IMR-90 (cell line): ENCODE measurements around the gene NR4A1. TPM values are rescaled to one million over a fixed set of nuclear protein-coding genes. Genes with fewer than 3 reads are reported as not detected.
"Not testable (repeated sequence)": the region's sequence is repeated elsewhere in the genome, so short reads cannot be mapped to it uniquely, and the experiment has no call there.

ENCODE experiments used
- ATAC-seq: fragments of 200-7000 bp; cut with Tn5 transposase; 2 replicates; pipeline ENCODE4 v1.9.1; 2020; ENCODE audit warnings: low read depth, mild to moderate bottlenecking, moderate library complexity
- BruUV-seq: library from RNA; stranded (reverse); fragments of 400-500 nt; replicated peaks from 2 replicates; lab custom pipeline; 2021; lab: Mats Ljungman, UMichigan
- CTCF ChIA-PET: fragments of 300-600 bp; formaldehyde crosslinking; extraction: SDS; loops from one replicate; lab custom pipeline; 2021; ENCODE audit warnings: antibody characterized with exemption; lab: Yijun Ruan, JAX
- POLR2A ChIA-PET: fragments of 300-600 bp; sonication (Branson Sonifier 250); formaldehyde crosslinking; loops from one replicate; lab custom pipeline; 2022; ENCODE audit warnings: antibody characterized with exemption; ENCODE audit not compliant: unreplicated experiment; lab: Charles Lee
- DNase-seq: peaks from one replicate; pipeline ENCODE4 v3.0.0; 2013
- H2AFZ ChIP-seq: replicated peaks from 2 replicates; pipeline ENCODE3; 2013; ENCODE audit warnings: low read length, mild to moderate bottlenecking; ENCODE audit not compliant: poor library complexity
- H2AK5ac ChIP-seq: 2 replicates; pipeline ENCODE4 v1.6.1; 2013; ENCODE audit warnings: low read depth, low read length, inconsistent platforms
- H2AK9ac ChIP-seq: replicated peaks from 2 replicates; pipeline ENCODE3; 2013; ENCODE audit warnings: mild to moderate bottlenecking, low read depth, low read length, moderate library complexity; ENCODE audit not compliant: poor library complexity
- H2BK120ac ChIP-seq: 2 replicates; pipeline ENCODE4 v1.6.1; 2013; ENCODE audit warnings: low read depth, low read length, inconsistent platforms
- H2BK15ac ChIP-seq: 3 replicates; pipeline ENCODE4 v1.6.1; 2013; ENCODE audit warnings: low read depth, low read length, inconsistent platforms
- H2BK20ac ChIP-seq: 2 replicates; pipeline ENCODE4 v1.6.1; 2013; ENCODE audit warnings: low read depth, mild to moderate bottlenecking, inconsistent platforms, low read length, moderate library complexity
- H2BK5ac ChIP-seq: 2 replicates; pipeline ENCODE4 v1.6.1; 2013; ENCODE audit warnings: mild to moderate bottlenecking, low read depth, low read length, inconsistent platforms; ENCODE audit not compliant: poor library complexity, severe bottlenecking
- H3K14ac ChIP-seq: replicated peaks from 2 replicates; pipeline ENCODE4 v1.6.1; 2013; ENCODE audit warnings: low read depth, low read length, inconsistent platforms
- H3K18ac ChIP-seq: 2 replicates; pipeline ENCODE4 v1.6.1; 2013; ENCODE audit warnings: low read depth, low read length, control low read depth
- H3K23ac ChIP-seq: 2 replicates; pipeline ENCODE4 v1.6.1; 2013; ENCODE audit warnings: low read depth, low read length, inconsistent platforms
- H3K27ac ChIP-seq: 2 replicates; pipeline ENCODE4 v1.5.1; 2013; ENCODE audit warnings: mild to moderate bottlenecking, control low read depth, low read length; ENCODE audit not compliant: insufficient read depth
- H3K27me3 ChIP-seq: 2 replicates; pipeline ENCODE4 v1.6.1; 2013; ENCODE audit warnings: low read length; ENCODE audit not compliant: control insufficient read depth, insufficient read depth
- H3K36me3 ChIP-seq: 2 replicates; pipeline ENCODE4 v1.6.1; 2013; ENCODE audit warnings: low read length, mixed read lengths; ENCODE audit not compliant: control insufficient read depth, insufficient read depth
- H3K4ac ChIP-seq: 2 replicates; pipeline ENCODE4 v1.6.1; 2013; ENCODE audit warnings: low read depth, low read length, inconsistent platforms
- H3K4me1 ChIP-seq: 2 replicates; pipeline ENCODE4 v1.6.1; 2013; ENCODE audit warnings: low read length, mixed read lengths; ENCODE audit not compliant: control insufficient read depth, insufficient read depth
- H3K4me2 ChIP-seq: 2 replicates; pipeline ENCODE4 v1.6.1; 2013; ENCODE audit warnings: low read depth, mild to moderate bottlenecking, control low read depth, low read length, moderate library complexity
- H3K4me3 ChIP-seq: 2 replicates; pipeline ENCODE4 v1.5.1; 2013; ENCODE audit warnings: low read depth, mild to moderate bottlenecking, control low read depth, low read length, moderate library complexity; ENCODE audit not compliant: insufficient read depth
- H3K56ac ChIP-seq: 2 replicates; pipeline ENCODE4 v1.6.1; 2013; ENCODE audit warnings: low read length, inconsistent platforms; ENCODE audit not compliant: insufficient read depth; ENCODE audit errors: extremely low read depth
- H3K79me1 ChIP-seq, 2 experiments: 2 replicates each; pipeline ENCODE4 v1.6.1; 2013; ENCODE audit warnings: low read length in 2 of 2, inconsistent platforms in 1 of 2, low read depth in 1 of 2
- H3K9ac ChIP-seq: 2 replicates; pipeline ENCODE4 v1.6.1; 2013; ENCODE audit warnings: low read depth, low read length, control low read depth
- H3K9me1 ChIP-seq: 2 replicates; pipeline ENCODE4 v1.6.1; 2013; ENCODE audit warnings: low read length, inconsistent platforms; ENCODE audit not compliant: insufficient read depth
- H3K9me3 ChIP-seq: 2 replicates; pipeline ENCODE4 v1.6.1; 2013; ENCODE audit warnings: low read length; ENCODE audit not compliant: control insufficient read depth, insufficient read depth
- H4K20me1 ChIP-seq: 2 replicates; pipeline ENCODE4 v1.6.1; 2013; ENCODE audit warnings: low read length, inconsistent platforms; ENCODE audit not compliant: insufficient read depth
- H4K5ac ChIP-seq: 2 replicates; pipeline ENCODE4 v1.6.1; 2013; ENCODE audit warnings: mild to moderate bottlenecking, low read depth, low read length, control low read depth
- H4K8ac ChIP-seq, 2 experiments: 2 replicates each; pipeline ENCODE4 v1.6.1; 2013; ENCODE audit warnings: low read depth in 2 of 2, low read length in 2 of 2, control low read depth in 1 of 2, inconsistent platforms in 1 of 2
- H4K91ac ChIP-seq: 2 replicates; pipeline ENCODE4 v1.6.1; 2013; ENCODE audit warnings: low read depth, low read length, inconsistent platforms; ENCODE audit not compliant: insufficient read depth
- BHLHE40 ChIP-seq: fragments of 150-350 bp; IDR thresholded peaks from 2 replicates; pipeline ENCODE4 v1.6.1; 2016; ENCODE audit warnings: mild to moderate bottlenecking, low read depth, low read length
- CEBPB ChIP-seq: IDR thresholded peaks from 2 replicates; pipeline ENCODE4 v1.6.1; 2012; ENCODE audit warnings: low read depth, low read length, improper control_type of control experiment
- CHD1 ChIP-seq: IDR thresholded peaks from 2 replicates; pipeline ENCODE4 v1.6.1; 2012; ENCODE audit warnings: low read depth, low read length, improper control_type of control experiment
- FOS ChIP-seq: fragments of 150-350 bp; IDR thresholded peaks from 2 replicates; pipeline ENCODE4 v1.6.1; 2016; ENCODE audit warnings: low read depth, low read length
- POLR2A ChIP-seq: IDR thresholded peaks from 2 replicates; pipeline ENCODE4 v1.6.1; 2012; ENCODE audit warnings: mild to moderate bottlenecking, low read depth, low read length
- WGBS, 2 experiments: methylation state at CpG; one replicate each; pipeline versions ENCODE4 v1.1.5 to v1.1.7; 2013; ENCODE audit warnings: missing lambda C conversion rate in 2 of 2; ENCODE audit not compliant: insufficient read length in 1 of 2; ENCODE audit errors: extremely low coverage in 2 of 2; 5-methylcytosine and 5-hydroxymethylcytosine counted together
- dilution Hi-C: fragments of 300-500 bp; cut with HindIII; formaldehyde crosslinking; loops from one replicate; pipeline ENCODE4 v1.14.3; 2018; ENCODE audit warnings: low sequenced_read_pairs; ENCODE audit not compliant: unreplicated experiment
- in situ Hi-C: fragments of 300-500 bp; cut with MboI; formaldehyde crosslinking; loops from 3 replicates; pipeline ENCODE4 v1.14.3; 2019; ENCODE audit warnings: low sequenced_read_pairs, inconsistent platforms, mixed read lengths
- intact Hi-C: fragments of 100-400 bp; cut with micrococcal nuclease; formaldehyde crosslinking; loops from 2 replicates; pipeline ENCODE4 v1.10.0; 2022
- polyA plus RNA-seq, 3 experiments: library from polyadenylated mRNA; depleted of rRNA; stranded (reverse); fragments of >200 nt; gene quantifications; 2 replicates each; pipeline ENCODE4 v1.2.3, GENCODE V29; 2012; ENCODE audit warnings: low replicate concordance in 1 of 3
- total RNA-seq: library from RNA; depleted of rRNA; stranded (reverse); fragments of >200 nt; gene quantifications from 2 replicates; pipeline ENCODE4 v1.2.3, GENCODE V29; 2012

NR4A1 gene
- total and polyA plus RNA-seq, 2 of the 4 experiments (the other 2 are of a cell fraction) = 6.6 to 34.1 TPM

DNA sequence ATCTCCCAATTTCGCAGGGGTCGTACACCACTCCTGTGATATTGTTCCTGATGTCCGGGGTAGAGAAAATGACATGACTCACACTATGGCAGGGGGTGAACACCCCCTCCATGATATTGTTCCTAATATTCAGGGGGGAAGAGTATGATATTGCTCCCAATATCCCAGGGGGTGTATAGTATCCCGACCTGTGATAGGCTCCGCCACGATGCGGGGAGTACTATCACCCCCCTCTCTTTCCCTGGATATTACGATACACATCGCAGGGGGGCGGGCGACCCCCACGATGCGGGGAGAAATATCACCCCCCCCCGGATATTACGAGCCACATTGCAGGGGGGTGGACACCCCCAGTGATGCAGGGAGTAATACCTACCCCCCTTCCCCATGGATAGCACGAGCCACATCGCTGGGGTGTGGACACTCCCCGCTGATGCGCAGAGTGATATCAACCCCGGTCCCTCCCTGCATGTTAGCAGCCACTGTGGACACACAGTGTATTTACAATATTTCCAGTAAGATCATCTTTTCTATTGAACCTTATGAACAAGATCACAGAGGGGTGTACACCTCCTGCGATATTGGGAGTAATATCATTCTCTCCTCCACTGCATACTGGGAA is 45.9 kb downstream of the NR4A1 start:
- H3K27ac ChIP-seq = no peak overlapping the region
- H2AK5ac ChIP-seq = no peak overlapping the region
- no peak overlapping the region for H2BK5ac ChIP-seq
- no peak overlapping the region for H3K56ac ChIP-seq
- dilution Hi-C loops = no loop called here
- no peak for ATAC-seq
- intact Hi-C loops = no loop called here
- no peak overlapping the region for H3K23ac ChIP-seq
- no peak overlapping the region for H3K4me3 ChIP-seq
- H3K36me3 ChIP-seq = no peaks in the 10 kb centered on the region
- POLR2A ChIA-PET = no interaction called here
- no peak overlapping the region for H2BK120ac ChIP-seq
- no CpG with 5 or more reads among the region's 21 CpGs for WGBS, 2 experiments
- no peaks in the 10 kb centered on the region for H3K79me1 ChIP-seq
- H4K5ac ChIP-seq = no peak overlapping the region
- H3K9me3 ChIP-seq = no peaks in the 10 kb centered on the region
- no peak for TF ChIP-seq CEBPB
- no peak for TF ChIP-seq BHLHE40
- no peak for TF ChIP-seq CHD1
- no peak for TF ChIP-seq POLR2A
- TF ChIP-seq FOS = no peak
- H4K91ac ChIP-seq = no peak overlapping the region
- no TSS peak for BruUV-seq
- no peak overlapping the region for H2BK15ac ChIP-seq
- no peak overlapping the region for H4K8ac ChIP-seq
- no peak overlapping the region for H2AK9ac ChIP-seq
- H2AFZ ChIP-seq = no peak overlapping the region
- in situ Hi-C loops = no loop called here
- H3K9ac ChIP-seq = no peak overlapping the region
- DNase-seq = no peak
- no peak overlapping the region for H3K18ac ChIP-seq
- H3K14ac ChIP-seq = no peak overlapping the region
- H3K4ac ChIP-seq = no peak overlapping the region
- H3K4me1 ChIP-seq = no peaks in the 10 kb centered on the region
- H3K27me3 ChIP-seq = peaks cover 18% of the 10 kb centered on the region
- CTCF ChIA-PET = no interaction called here
- H2BK20ac ChIP-seq = no peak overlapping the region
- no peaks in the 10 kb centered on the region for H4K20me1 ChIP-seq
- no peaks in the 10 kb centered on the region for H3K9me1 ChIP-seq
- no peak overlapping the region for H3K4me2 ChIP-seq

DNA sequence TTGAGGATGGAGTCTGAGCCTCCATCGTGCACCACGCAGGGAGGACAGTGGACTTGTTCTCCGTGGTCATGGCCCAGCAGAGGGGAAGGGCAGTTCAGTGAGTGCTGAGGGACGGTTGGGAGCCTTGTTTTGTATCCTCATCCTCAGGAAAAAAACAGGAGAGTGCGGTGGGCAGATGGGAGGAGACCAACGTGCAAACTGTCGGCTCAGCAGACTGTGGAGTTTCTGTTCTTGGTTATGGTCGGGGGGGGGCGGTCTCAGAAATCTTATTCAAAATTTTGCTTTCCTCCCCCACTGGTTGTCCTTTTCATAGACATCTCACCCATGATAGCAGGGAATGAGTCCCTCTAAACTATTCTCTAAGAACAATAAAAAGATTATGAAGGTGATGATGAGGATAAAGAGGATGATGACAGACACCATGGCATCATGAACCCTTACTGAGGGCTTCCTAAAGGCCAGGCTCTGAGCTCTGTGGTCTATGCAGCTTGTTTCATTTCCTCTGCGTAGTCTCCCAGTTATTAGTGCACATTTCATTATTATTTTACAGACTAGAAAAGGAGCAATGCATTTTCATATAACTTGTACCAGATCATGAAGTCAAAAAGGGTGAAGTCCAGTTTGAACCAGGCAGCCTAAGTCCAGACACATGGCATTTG is 53.3 kb downstream of the NR4A1 start:
- H4K8ac ChIP-seq, intact Hi-C loops, H2BK120ac ChIP-seq, H3K4me3 ChIP-seq, POLR2A ChIA-PET, H3K4me1 ChIP-seq, H3K23ac ChIP-seq, H3K9me1 ChIP-seq, H3K56ac ChIP-seq, H3K4ac ChIP-seq, BruUV-seq, H3K9me3 ChIP-seq, DNase-seq, H4K5ac ChIP-seq, H3K27me3 ChIP-seq, ATAC-seq, H2AK9ac ChIP-seq, CTCF ChIA-PET, H3K36me3 ChIP-seq, H4K20me1 ChIP-seq, H4K91ac ChIP-seq, dilution Hi-C loops, H3K79me1 ChIP-seq, H3K27ac ChIP-seq, H2BK20ac ChIP-seq, H2BK5ac ChIP-seq, in situ Hi-C loops, H2BK15ac ChIP-seq, H3K18ac ChIP-seq, H2AFZ ChIP-seq, H3K14ac ChIP-seq, H3K9ac ChIP-seq, H3K4me2 ChIP-seq, H2AK5ac ChIP-seq: not testable (repeated sequence)
- no CpG with 5 or more reads among the region's 10 CpGs for WGBS, 2 experiments
